Duodenal mucosa (tissue), 2 donors: ENCODE measurements around the gene RER1.

ENCODE experiments used
- H3K27ac ChIP-seq: one replicate; pipeline ENCODE4 v1.7.0; 2013; ENCODE audit warnings: low read depth, low read length
- H3K27me3 ChIP-seq, 2 donors: one replicate each; pipeline ENCODE4 v1.7.0; 2013; ENCODE audit warnings: low read length in 2 of 2, control low read depth in 1 of 2; ENCODE audit not compliant: insufficient read depth in 2 of 2, control insufficient read depth in 1 of 2
- H3K36me3 ChIP-seq, 2 donors: one replicate each; pipeline ENCODE4 v1.7.0; 2013; ENCODE audit warnings: low read length in 2 of 2, control low read depth in 1 of 2; ENCODE audit not compliant: insufficient read depth in 2 of 2, control insufficient read depth in 1 of 2
- H3K4me1 ChIP-seq, 2 donors: one replicate each; pipeline ENCODE4 v1.7.0; 2013; ENCODE audit warnings: low read length in 2 of 2, control low read depth in 1 of 2; ENCODE audit not compliant: insufficient read depth in 2 of 2, control insufficient read depth in 1 of 2
- H3K4me3 ChIP-seq, 2 donors: one replicate each; pipeline ENCODE4 v1.7.0; 2013; ENCODE audit warnings: low read length in 2 of 2, low read depth in 1 of 2
- H3K9ac ChIP-seq, 2 donors: one replicate each; pipeline ENCODE4 v1.7.0; 2013; ENCODE audit warnings: low read length in 2 of 2, low read depth in 1 of 2
- H3K9me3 ChIP-seq, 2 donors: one replicate each; pipeline ENCODE4 v1.7.0; 2013; ENCODE audit warnings: low read length in 2 of 2, control low read depth in 1 of 2; ENCODE audit not compliant: control insufficient read depth in 1 of 2

The RER1 gene

DNA sequence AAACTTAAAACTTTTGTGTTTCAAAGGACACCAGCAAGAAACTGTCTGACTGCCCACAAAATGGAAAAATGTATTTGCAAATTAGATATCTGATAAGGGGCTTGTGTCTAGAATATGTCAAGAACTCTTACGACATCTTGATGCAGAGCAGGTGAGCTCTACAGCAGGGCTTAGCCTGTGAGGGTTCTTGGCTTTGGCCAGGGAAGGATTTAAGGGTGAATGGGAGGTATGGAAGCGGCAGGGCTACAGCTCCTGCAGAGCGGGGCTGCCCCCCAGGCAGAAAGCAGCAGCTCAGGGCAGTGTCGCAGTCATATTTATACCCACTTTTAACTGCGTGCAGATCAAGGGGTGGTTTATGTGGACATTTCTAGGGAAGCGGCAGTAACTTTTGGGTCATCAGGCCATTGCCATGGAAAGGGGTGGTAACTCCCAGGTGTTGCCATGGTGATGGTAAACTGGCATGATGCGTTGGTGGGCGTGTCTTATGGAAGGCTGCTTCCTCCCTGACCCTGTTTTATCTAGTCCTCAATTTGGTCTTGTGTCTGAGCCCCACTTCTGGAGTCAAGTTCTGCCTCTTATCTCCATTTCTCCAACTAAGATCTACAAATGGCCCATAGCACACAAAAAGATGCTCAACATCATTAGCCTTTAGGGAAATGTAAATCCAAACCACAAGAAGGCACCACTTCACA is 23.4 kb upstream of the RER1 start:
- Histone ChIP-seq H3K27ac (no peak overlapping the region), H3K9me3 (no peaks in the 10 kb centered on the region), H3K4me3 (no peak overlapping the region), H3K4me1 (no peaks in the 10 kb centered on the region), H3K9ac (no peak overlapping the region), H3K27me3 (no peaks in the 10 kb centered on the region), H3K36me3 (no peaks in the 10 kb centered on the region)

DNA sequence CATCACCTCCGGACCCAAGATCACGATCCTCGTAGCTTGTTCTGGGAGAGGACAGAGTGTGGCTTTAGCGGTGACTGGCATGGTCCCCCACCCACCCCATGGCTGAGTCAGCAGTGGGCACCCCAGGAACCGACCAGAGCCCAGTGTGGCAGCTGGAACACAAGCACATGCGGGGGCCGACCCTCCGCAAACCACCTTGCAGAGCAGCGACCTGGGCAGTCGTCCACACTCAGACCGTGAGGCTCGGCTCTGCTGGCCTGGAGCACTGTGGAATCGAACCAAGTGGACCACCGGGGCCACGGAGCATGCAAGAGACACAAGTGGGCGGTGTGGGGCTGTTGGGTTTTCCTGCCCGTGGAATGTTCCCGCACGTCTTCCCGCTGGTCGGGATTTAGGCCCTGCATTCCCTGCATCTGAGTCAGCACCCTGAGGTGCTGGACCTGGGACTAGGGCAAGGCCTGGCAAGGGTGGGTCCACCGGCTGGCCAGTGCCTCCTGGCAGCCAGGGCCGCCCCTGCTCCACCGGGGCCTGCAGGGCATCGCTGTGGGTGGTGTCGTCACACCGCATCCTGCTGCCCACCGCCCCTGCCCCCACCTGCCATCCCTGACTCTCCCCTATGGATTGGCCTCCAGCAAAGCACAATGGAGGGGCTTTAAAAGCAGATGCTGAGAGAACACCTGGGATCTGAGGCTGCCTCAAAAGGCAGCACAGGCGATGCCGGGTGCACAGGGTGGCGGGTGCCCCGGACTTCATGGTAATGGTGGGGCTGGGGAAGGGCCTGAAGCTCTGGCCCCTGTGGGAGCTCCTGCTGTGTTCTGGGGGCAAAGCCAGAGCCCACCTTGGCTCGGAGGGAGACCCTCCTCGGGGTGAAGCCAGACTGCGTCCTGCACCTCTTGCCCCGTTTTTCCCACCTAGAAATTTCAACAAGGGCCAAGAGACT is 18.8 kb upstream of the RER1 start:
- no peaks in the 10 kb centered on the region for H3K36me3 ChIP-seq
- no peaks in the 10 kb centered on the region for H3K9me3 ChIP-seq
- H3K4me1 ChIP-seq = peaks cover 0 to 4% of the 10 kb centered on the region in 2 donors
- no peak overlapping the region for H3K27ac ChIP-seq
- no peak overlapping the region for H3K4me3 ChIP-seq
- H3K27me3 ChIP-seq = peaks cover 18 to 22% of the 10 kb centered on the region in 2 donors
- no peak overlapping the region for H3K9ac ChIP-seq

DNA sequence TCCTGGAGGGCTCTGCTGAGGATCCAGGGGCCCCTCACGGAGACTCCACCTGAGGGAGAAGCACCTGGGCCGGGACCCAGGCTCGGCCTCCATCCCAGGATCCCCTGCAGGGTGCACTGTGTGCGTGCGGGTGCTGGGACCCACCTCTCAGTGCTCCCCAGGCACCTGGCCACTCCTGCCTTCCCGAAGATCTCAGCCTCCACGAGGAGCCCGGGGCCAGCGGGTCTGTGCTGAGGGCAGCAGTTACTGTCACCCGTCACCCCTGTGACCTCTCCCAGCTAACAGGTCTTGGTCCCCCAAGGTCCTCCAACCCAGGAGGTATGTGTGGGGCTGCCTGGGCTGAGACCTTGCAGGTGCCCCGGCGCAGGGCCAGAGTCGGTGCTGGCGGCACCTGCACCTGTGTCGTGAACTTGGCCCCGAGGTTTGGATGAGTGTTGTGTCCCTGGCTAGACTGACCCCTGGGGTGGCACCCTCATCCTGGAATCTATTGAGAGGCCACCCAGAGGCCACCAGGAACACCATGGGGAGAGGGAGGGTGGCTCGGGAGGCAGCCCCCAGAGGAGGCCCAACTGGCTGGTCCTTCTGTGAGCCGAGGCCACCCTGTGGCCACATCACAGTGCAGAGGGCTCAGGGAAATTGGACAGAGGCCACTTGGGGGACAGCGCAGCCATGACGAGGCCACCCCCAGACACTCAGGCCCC is 17.9 kb upstream of the RER1 start:
- Histone ChIP-seq H3K4me1 (peaks cover 0 to 4% of the 10 kb centered on the region in 2 donors), H3K27ac (no peak overlapping the region), H3K9ac (no peak overlapping the region), H3K36me3 (no peaks in the 10 kb centered on the region), H3K4me3 (no peak overlapping the region), H3K27me3 (peaks cover 18 to 26% of the 10 kb centered on the region in 2 donors), H3K9me3 (no peaks in the 10 kb centered on the region)

DNA sequence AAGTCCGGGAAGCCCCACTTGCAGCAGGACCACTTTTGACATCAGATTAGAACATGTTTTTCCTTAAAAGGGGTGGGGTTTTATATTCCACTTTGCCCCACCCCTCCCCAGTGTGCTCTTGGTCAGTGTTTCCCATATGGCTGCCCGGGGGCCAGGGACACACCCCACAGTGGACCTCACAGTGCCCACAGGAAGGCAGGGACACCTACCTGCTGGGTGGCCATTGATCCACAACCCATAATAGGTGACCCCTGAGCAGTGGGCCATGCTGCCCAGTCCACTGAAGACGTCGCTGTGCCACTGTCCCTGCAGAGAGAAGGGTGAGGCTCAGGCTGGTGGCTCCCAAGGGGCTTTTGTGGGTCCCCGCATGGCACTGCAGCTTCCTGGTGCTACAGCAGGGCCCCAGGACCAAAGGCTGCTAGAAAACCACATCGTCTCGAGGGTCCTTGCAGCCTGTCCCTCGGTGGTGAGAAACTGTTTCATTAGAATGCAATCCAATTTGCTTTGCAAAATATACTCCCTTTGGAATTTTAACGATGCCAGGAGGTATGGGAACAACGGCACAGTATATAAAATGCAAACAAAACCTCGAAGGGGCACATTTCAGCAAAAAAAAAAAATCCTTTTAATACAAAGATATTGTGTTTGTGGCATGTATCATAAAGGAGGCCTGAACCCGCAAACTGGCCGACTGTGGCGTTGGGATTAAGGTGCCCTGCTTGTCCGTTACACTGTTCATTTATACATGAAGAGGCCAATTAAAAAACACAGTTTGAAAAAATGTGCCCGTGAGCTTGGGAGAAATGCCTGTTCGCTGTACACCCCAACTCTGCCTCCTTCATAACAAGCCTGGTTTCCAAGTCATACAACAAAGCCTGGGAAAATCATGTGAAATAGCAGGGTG is 17.1 kb upstream of the RER1 start:
- Histone ChIP-seq H3K27ac (no peak overlapping the region), H3K4me1 (peaks cover 0 to 4% of the 10 kb centered on the region in 2 donors), H3K36me3 (no peaks in the 10 kb centered on the region), H3K4me3 (no peak overlapping the region), H3K9ac (no peak overlapping the region), H3K27me3 (peaks cover 18 to 26% of the 10 kb centered on the region in 2 donors), H3K9me3 (no peaks in the 10 kb centered on the region)

DNA sequence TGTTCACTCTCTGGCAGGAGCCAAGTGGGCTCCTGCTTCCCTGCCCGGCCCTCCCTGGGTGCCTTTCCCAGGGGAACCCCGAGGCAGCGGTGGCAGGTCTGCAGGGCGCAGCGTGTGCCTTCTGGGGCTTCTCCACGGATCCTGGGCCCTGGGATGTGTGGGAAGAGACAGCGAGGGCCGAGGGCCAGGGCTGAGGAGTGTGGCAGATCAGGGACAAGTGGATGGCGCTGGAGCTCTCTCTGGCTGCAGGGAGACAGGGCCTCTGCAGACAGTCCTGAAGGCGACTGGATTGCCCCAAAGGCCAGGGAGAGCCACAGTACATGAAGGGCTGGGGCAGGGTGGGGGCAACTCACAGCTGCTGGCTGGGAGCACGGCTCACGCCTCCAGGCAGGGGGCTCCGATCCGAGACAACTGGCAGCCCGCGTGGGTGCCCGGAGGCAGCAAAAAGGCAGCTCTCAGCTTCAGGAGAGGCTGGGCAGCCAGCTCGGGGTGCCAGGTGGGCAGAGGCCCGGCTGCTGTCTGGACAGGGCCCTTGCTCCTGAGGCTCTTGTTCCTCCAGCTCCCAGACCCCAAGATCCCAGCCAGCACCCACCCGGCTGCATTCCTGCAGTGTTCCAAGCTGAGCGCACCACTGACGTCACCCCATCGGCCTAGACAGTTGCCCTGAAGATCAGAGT is 16.3 kb upstream of the RER1 start:
- Histone ChIP-seq H3K9me3 (no peaks in the 10 kb centered on the region), H3K27ac (no peak overlapping the region), H3K9ac (no peak overlapping the region), H3K36me3 (no peaks in the 10 kb centered on the region), H3K4me1 (peaks cover 0 to 4% of the 10 kb centered on the region in 2 donors), H3K4me3 (no peak overlapping the region), H3K27me3 (peaks cover 18 to 26% of the 10 kb centered on the region in 2 donors)

DNA sequence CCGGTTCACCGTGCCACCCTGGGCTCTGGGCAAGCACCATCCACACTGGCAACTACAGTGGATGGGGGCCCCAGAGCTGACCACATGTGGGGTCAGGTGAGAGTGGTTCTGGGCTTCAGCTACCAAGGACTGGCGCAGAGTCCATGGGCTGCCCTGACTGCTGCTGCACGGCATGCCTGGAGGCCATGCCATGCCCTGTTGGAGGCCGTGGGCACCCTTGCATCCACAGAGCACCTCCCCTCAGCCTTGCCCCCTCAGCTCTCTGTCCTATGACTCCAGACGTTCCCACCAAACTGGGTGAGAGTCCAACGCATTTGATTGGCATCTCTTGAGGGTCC is 15.7 kb upstream of the RER1 start:
- H3K9ac ChIP-seq = no peak overlapping the region
- H3K36me3 ChIP-seq = no peaks in the 10 kb centered on the region
- H3K4me3 ChIP-seq = no peak overlapping the region
- H3K27ac ChIP-seq = no peak overlapping the region
- no peaks in the 10 kb centered on the region for H3K9me3 ChIP-seq
- peaks cover 18 to 26% of the 10 kb centered on the region in 2 donors for H3K27me3 ChIP-seq
- H3K4me1 ChIP-seq = peaks cover 0 to 4% of the 10 kb centered on the region in 2 donors

DNA sequence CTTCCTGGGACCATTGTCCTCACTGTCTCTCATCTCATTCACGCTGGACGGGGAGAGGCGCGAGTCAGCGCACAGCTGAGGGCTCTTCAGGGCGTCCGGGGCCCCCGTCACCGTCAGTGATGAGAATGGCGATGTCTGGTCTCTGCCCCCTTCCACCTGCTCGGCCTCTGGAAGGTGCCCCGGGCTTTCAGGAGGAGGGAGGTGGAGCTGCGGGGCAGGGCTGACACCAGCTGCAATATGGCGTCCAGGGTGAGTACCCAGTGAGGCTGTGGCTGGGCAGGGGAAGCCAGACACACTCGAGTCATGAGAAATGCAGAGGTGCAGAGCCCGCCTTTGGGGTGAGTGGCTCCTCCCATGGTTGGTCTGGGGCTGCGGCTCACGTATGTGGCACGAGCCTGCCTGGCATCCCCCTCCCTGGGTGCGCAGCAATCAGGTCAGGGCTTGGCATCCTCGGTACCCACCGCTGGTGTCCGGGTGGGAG is 15.3 kb upstream of the RER1 start:
- H3K36me3 ChIP-seq = no peaks in the 10 kb centered on the region
- no peaks in the 10 kb centered on the region for H3K9me3 ChIP-seq
- no peak overlapping the region for H3K27ac ChIP-seq

DNA sequence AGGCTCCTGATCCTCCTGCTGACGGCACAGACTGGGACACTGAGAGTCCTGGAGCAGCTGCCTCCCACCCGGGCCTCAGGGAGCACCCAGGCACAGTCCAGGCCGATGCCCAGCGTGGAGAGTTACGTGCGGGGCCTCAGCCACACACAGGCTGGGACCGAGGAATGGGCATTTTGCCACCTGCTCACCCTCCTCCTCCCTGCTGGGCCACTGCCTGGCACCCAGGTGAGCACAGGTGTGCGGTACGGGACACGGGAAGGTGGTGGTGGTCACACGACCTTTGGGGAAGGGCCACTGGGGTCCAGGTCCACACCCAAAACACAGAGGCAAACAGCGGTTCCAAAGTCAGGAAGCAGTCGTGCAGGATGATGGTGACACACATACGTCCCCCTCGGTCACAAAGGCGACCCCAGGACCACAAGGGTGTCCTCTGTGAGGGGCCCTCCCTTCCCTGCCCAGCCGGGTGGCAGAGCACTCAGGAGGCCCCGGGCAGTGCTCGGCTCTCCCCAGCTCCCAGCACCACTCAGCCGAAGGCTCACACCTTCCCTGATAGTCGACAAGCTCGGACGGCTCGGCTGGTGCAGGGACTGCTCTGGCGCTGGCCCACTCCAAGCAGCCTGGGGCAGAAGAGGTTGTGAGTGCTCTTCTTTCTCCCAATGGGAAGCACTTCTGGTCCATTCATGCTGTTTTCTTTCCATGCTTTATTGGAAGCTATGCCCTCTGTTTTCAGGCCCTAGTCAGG is 14.5 kb upstream of the RER1 start:
- Histone ChIP-seq H3K27me3 (peaks cover 18 to 26% of the 10 kb centered on the region in 2 donors), H3K27ac (no peak overlapping the region), H3K36me3 (no peaks in the 10 kb centered on the region), H3K9me3 (no peaks in the 10 kb centered on the region), H3K9ac (no peak overlapping the region), H3K4me3 (no peak overlapping the region), H3K4me1 (peaks cover 0 to 4% of the 10 kb centered on the region in 2 donors)

More for the DNA sequence above, 15.3 kb upstream of the RER1 start:
- no peak overlapping the region for H3K4me3 ChIP-seq
- peaks cover 18 to 26% of the 10 kb centered on the region in 2 donors for H3K27me3 ChIP-seq
- no peak overlapping the region for H3K9ac ChIP-seq
- H3K4me1 ChIP-seq = peaks cover 0 to 4% of the 10 kb centered on the region in 2 donors
